Mesenchymal stem cell (in vitro differentiated cells and primary cell): ENCODE data around the gene CTSD.

ENCODE experiments used
- DNase-seq: peaks from one replicate; pipeline ENCODE4 v3.0.0-alpha.2; 2013
- H2AFZ ChIP-seq: one replicate; pipeline ENCODE4 v1.6.1; 2013; ENCODE audit warnings: low read depth, mild to moderate bottlenecking, control low read depth, inconsistent platforms, low read length, moderate library complexity
- H2AK5ac ChIP-seq: 2 replicates; pipeline ENCODE4 v1.6.1; 2013; ENCODE audit warnings: low read length, moderate library complexity, mild to moderate bottlenecking, inconsistent platforms; ENCODE audit not compliant: severe bottlenecking
- H2BK120ac ChIP-seq: one replicate; pipeline ENCODE4 v1.6.1; 2013; ENCODE audit warnings: low read depth, mild to moderate bottlenecking, inconsistent platforms, low read length, moderate library complexity
- H2BK12ac ChIP-seq, 2 experiments: one replicate each; pipeline ENCODE4 v1.6.1; 2013; ENCODE audit warnings: inconsistent platforms in 2 of 2, low read length in 2 of 2, mild to moderate bottlenecking in 2 of 2, moderate library complexity in 2 of 2, control low read depth in 1 of 2
- H2BK15ac ChIP-seq: one replicate; pipeline ENCODE4 v1.6.1; 2013; ENCODE audit warnings: mild to moderate bottlenecking, low read depth, inconsistent platforms; ENCODE audit not compliant: poor library complexity, severe bottlenecking
- H2BK5ac ChIP-seq: 2 replicates; pipeline ENCODE4 v1.6.1; 2013; ENCODE audit warnings: low read depth, mild to moderate bottlenecking, low read length, control low read depth, inconsistent platforms; ENCODE audit not compliant: poor library complexity, severe bottlenecking
- H3K14ac ChIP-seq, 2 experiments: one replicate each; pipeline ENCODE4 v1.6.1; 2013; ENCODE audit warnings: inconsistent platforms in 2 of 2, low read length in 2 of 2, control low read depth in 1 of 2, mild to moderate bottlenecking in 1 of 2, moderate library complexity in 1 of 2
- H3K18ac ChIP-seq, 2 experiments: one replicate each; pipeline ENCODE4 v1.6.1; 2013; ENCODE audit warnings: inconsistent platforms in 2 of 2, low read length in 2 of 2, control low read depth in 1 of 2, low read depth in 1 of 2, mild to moderate bottlenecking in 1 of 2
- H3K23ac ChIP-seq, 2 experiments: one replicate each; pipeline ENCODE4 v1.6.1; 2013; ENCODE audit warnings: inconsistent platforms in 2 of 2, low read length in 2 of 2, mild to moderate bottlenecking in 2 of 2, moderate library complexity in 2 of 2, control low read depth in 1 of 2
- H3K27ac ChIP-seq: 2 replicates; pipeline ENCODE4 v1.5.1; 2013; ENCODE audit warnings: mild to moderate bottlenecking, moderate library complexity, low read length, control low read depth, inconsistent platforms; ENCODE audit not compliant: poor library complexity, severe bottlenecking
- H3K27me3 ChIP-seq, 2 experiments: 2 replicates each; pipeline versions ENCODE4 v1.6.1 to v1.7.0; 2013; ENCODE audit warnings: low read length in 2 of 2, mild to moderate bottlenecking in 2 of 2, moderate library complexity in 2 of 2, control low read depth in 1 of 2, inconsistent platforms in 1 of 2; ENCODE audit not compliant: control insufficient read depth in 1 of 2, insufficient read depth in 1 of 2
- H3K36me3 ChIP-seq, 2 experiments: 2 replicates each; pipeline versions ENCODE4 v1.6.1 to v1.7.0; 2013; ENCODE audit warnings: low read length in 2 of 2, control low read depth in 1 of 2, inconsistent platforms in 1 of 2, low read depth in 1 of 2, mild to moderate bottlenecking in 1 of 2; ENCODE audit not compliant: insufficient read depth in 2 of 2, control insufficient read depth in 1 of 2
- H3K4ac ChIP-seq, 2 experiments: one replicate each; pipeline ENCODE4 v1.6.1; 2013; ENCODE audit warnings: inconsistent platforms in 2 of 2, low read length in 2 of 2, mild to moderate bottlenecking in 2 of 2, moderate library complexity in 2 of 2, control low read depth in 1 of 2, low read depth in 1 of 2
- H3K4me1 ChIP-seq: 2 replicates; pipeline ENCODE4 v1.6.1; 2013; ENCODE audit warnings: low read depth, low read length, control low read depth; ENCODE audit not compliant: control insufficient read depth, insufficient read depth
- H3K4me2 ChIP-seq: 2 replicates; pipeline ENCODE4 v1.6.1; 2013; ENCODE audit warnings: low read length, mild to moderate bottlenecking, inconsistent platforms; ENCODE audit not compliant: poor library complexity, severe bottlenecking
- H3K4me3 ChIP-seq, 2 experiments: 2 replicates each; pipeline versions ENCODE4 v1.5.1 to v1.7.0; 2013; ENCODE audit warnings: low read length in 2 of 2, mild to moderate bottlenecking in 2 of 2, control low read depth in 1 of 2, low read depth in 1 of 2; ENCODE audit not compliant: insufficient read depth in 1 of 2
- H3K79me1 ChIP-seq: replicated peaks from 2 replicates; pipeline ENCODE4 v1.6.1; 2013; ENCODE audit warnings: mild to moderate bottlenecking, control low read depth, low read length, inconsistent platforms; ENCODE audit not compliant: poor library complexity, severe bottlenecking
- H3K9ac ChIP-seq: 2 replicates; pipeline ENCODE4 v1.7.0; 2013; ENCODE audit warnings: mild to moderate bottlenecking, low read length, moderate library complexity
- H3K9me3 ChIP-seq: 2 replicates; pipeline ENCODE4 v1.7.0; 2013; ENCODE audit warnings: mild to moderate bottlenecking, low read length; ENCODE audit not compliant: control insufficient read depth
- H4K8ac ChIP-seq: one replicate; pipeline ENCODE4 v1.6.1; 2013; ENCODE audit warnings: inconsistent platforms, mild to moderate bottlenecking, low read length, moderate library complexity
- H4K91ac ChIP-seq: one replicate; pipeline ENCODE4 v1.6.1; 2013; ENCODE audit warnings: mild to moderate bottlenecking, low read length, inconsistent platforms
- WGBS: methylation state at CpG from one replicate; pipeline ENCODE4 v1.1.7; 2013; ENCODE audit warnings: mixed read lengths; 5-methylcytosine and 5-hydroxymethylcytosine counted together

Gene CTSD

GRCh38 chr11:1759851-1760220 lies 3.9 kb downstream of the CTSD start:
- 83% methylated on average over 5 of the region's 5 CpGs for WGBS
- H2BK15ac ChIP-seq: peak overlapping the region; percentile 85

DNA sequence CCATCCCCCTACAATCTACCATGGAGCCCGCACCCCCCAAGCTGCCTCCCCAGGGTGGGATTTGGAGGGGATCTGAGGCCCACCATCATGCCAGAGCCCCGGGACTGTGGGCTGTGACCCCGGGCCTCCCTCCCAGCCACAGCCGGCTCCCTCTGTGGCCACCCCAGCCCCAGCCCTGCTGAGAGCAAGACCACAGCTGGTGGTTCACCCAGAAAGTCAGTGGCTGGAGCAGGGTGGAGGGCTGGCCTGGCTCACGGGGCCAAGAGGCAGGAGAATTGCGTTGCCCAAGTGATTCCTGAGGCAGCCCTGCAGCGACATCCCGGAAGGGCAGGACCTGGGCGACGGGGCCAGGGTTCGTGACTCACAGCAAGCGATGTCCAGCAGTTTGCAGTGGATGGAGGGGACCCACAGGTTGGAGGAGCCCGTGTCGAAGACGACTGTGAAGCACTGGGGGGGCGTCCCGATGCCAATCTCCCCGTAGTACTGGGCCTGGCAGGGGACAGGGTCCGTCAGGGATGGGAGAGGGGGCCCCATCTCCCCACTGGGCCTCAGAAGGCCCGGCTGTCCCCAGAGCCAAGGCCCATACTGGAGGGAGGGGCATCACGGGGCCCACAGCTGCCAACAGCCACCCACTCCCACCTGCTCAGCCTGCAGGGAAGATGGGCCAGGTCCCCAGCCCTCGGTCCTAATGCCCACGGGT lies 4.4 kb downstream of the CTSD start:
- H3K9me3 ChIP-seq: no peaks in the 10 kb centered on the region
- DNase-seq: no peak
- peak overlapping the region; percentile 75 for H2BK120ac ChIP-seq
- peaks cover 53% of the 10 kb centered on the region for H3K79me1 ChIP-seq
- H4K8ac ChIP-seq: peak overlapping the region; percentile 48
- peak overlapping the region; percentile 82 for H3K9ac ChIP-seq
- no peak overlapping the region for H3K27ac ChIP-seq
- H3K27me3 ChIP-seq: no peaks in the 10 kb centered on the region
- 97% methylated on average over 23 of the region's 23 CpGs for WGBS
- H3K18ac ChIP-seq: peak overlapping the region; percentile 1 to 41
- no peak overlapping the region for H3K4me2 ChIP-seq
- H3K4ac ChIP-seq: peak overlapping the region; percentile 4 to 62
- peaks cover 65 to 77% of the 10 kb centered on the region in 2 experiments for H3K36me3 ChIP-seq
- H2AFZ ChIP-seq: no peak overlapping the region
- no peak overlapping the region for H2AK5ac ChIP-seq
- H3K4me1 ChIP-seq: peaks cover 68% of the 10 kb centered on the region
- peak overlapping the region; percentile 64 to 69 for H2BK12ac ChIP-seq
- H3K23ac ChIP-seq: no peak overlapping the region
- no peak overlapping the region for H3K4me3 ChIP-seq
- peak overlapping the region in 1 of 2 experiments; percentile 4 for H3K14ac ChIP-seq
- H2BK15ac ChIP-seq: peak overlapping the region; percentile 85
- H2BK5ac ChIP-seq: no peak overlapping the region
- peak overlapping the region; percentile 96 for H4K91ac ChIP-seq

More at GRCh38 chr11:1759851-1760220, 3.9 kb downstream of the CTSD start:
- peaks cover 54% of the 10 kb centered on the region for H3K79me1 ChIP-seq
- DNase-seq: no peak
- H3K27ac ChIP-seq: no peak overlapping the region
- no peak overlapping the region for H3K23ac ChIP-seq
- peak overlapping the region; percentile 75 for H2BK120ac ChIP-seq
- peak overlapping the region; percentile 15 to 62 for H3K4ac ChIP-seq
- peak overlapping the region; percentile 12 to 41 for H3K18ac ChIP-seq
- peak overlapping the region; percentile 96 for H4K91ac ChIP-seq
- H2AK5ac ChIP-seq: peak overlapping the region; percentile 41
- H2AFZ ChIP-seq: no peak overlapping the region
- no peaks in the 10 kb centered on the region for H3K9me3 ChIP-seq
- no peak overlapping the region for H3K14ac ChIP-seq
- no peak overlapping the region for H2BK5ac ChIP-seq
- no peaks in the 10 kb centered on the region for H3K27me3 ChIP-seq
- peak overlapping the region; percentile 56 to 69 for H2BK12ac ChIP-seq
- H3K9ac ChIP-seq: peak overlapping the region; percentile 82
- peaks cover 70% of the 10 kb centered on the region for H3K4me1 ChIP-seq
- peaks cover 60 to 71% of the 10 kb centered on the region in 2 experiments for H3K36me3 ChIP-seq
- H4K8ac ChIP-seq: peak overlapping the region; percentile 81
- no peak overlapping the region for H3K4me3 ChIP-seq
- H3K4me2 ChIP-seq: no peak overlapping the region

GRCh38 chr11:1758611-1759150 lies 5.0 kb downstream of the CTSD start:
- H3K4ac ChIP-seq: peak overlapping the region; percentile 27 to 62
- 96% methylated on average over 21 of the region's 21 CpGs for WGBS
- peak overlapping the region in 1 of 2 experiments; percentile 75 for H2BK12ac ChIP-seq
- DNase-seq: no peak
- no peak overlapping the region for H3K4me2 ChIP-seq
- H3K4me3 ChIP-seq: no peak overlapping the region
- no peaks in the 10 kb centered on the region for H3K9me3 ChIP-seq
- H4K91ac ChIP-seq: peak overlapping the region; percentile 96
- no peaks in the 10 kb centered on the region for H3K27me3 ChIP-seq
- no peak overlapping the region for H3K14ac ChIP-seq
- H3K23ac ChIP-seq: no peak overlapping the region
- H3K27ac ChIP-seq: no peak overlapping the region
- peaks cover 52% of the 10 kb centered on the region for H3K79me1 ChIP-seq
- H3K4me1 ChIP-seq: peaks cover 68% of the 10 kb centered on the region
- H2BK120ac ChIP-seq: peak overlapping the region; percentile 78
- H3K36me3 ChIP-seq: peaks cover 67 to 83% of the 10 kb centered on the region in 2 experiments
- H4K8ac ChIP-seq: peak overlapping the region; percentile 83
- H3K9ac ChIP-seq: no peak overlapping the region
- H2BK5ac ChIP-seq: no peak overlapping the region
- H2AK5ac ChIP-seq: no peak overlapping the region
- H3K18ac ChIP-seq: peak overlapping the region; percentile 68 to 76
- peak overlapping the region; percentile 44 for H2BK15ac ChIP-seq
- H2AFZ ChIP-seq: no peak overlapping the region

DNA sequence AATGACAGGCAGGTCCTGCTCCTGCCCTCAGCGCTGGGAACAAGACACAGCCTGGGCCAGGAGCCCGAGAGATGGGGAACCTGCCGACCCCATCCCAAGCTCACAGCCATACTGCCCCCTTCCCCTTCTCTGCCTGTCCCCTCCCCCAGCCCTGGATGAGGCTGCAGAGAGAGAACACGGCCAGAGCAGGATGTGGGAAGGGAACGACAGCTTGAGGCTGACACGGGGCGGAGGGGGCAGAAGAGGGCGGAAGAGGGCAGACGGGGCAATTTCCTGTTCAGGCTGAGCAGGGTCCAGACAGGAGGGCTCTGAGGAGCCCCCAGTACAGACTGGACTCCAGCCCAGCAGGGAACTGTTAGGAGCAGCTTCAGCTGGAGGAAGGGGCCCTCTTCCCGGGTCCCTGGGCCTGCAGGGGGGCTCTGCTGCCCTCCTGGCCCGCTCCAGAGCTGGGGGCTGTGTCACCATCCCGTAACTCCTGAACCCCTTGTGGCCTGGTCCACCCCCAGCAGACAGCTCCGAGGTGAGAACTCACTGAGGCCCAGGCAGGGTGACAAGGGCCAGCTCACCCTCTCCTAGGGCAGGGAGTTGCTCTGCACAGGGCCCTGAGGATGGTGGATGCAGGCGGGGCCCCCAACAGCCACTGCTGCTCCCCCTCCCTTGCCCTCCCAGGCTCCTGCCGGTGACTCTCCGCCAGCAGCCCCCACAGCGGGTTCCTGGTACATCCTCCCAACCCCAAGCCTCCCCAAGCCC lies 5.7 kb downstream of the CTSD start:
- no peak overlapping the region for H3K9ac ChIP-seq

More for the DNA sequence above, 5.7 kb downstream of the CTSD start:
- peak overlapping the region; percentile 83 for H4K8ac ChIP-seq
- DNase-seq: no peak
- peak overlapping the region in 1 of 2 experiments; percentile 53 for H3K14ac ChIP-seq
- peaks cover 49% of the 10 kb centered on the region for H3K79me1 ChIP-seq
- no peak overlapping the region for H2BK5ac ChIP-seq
- H3K18ac ChIP-seq: peak overlapping the region; percentile 68 to 76
- H2AK5ac ChIP-seq: no peak overlapping the region
- H3K27ac ChIP-seq: no peak overlapping the region
- H3K9me3 ChIP-seq: no peaks in the 10 kb centered on the region
- H3K27me3 ChIP-seq: no peaks in the 10 kb centered on the region
- H2BK12ac ChIP-seq: peak overlapping the region in 1 of 2 experiments; percentile 75
- no peak overlapping the region for H3K4me3 ChIP-seq
- peaks cover 72 to 89% of the 10 kb centered on the region in 2 experiments for H3K36me3 ChIP-seq
- peak overlapping the region; percentile 55 for H4K91ac ChIP-seq
- no peak overlapping the region for H2AFZ ChIP-seq
- WGBS: 41% methylated on average over 16 of the region's 17 CpGs
- H2BK120ac ChIP-seq: peak overlapping the region; percentile 67
- H3K4me1 ChIP-seq: peaks cover 67% of the 10 kb centered on the region
- H3K4me2 ChIP-seq: no peak overlapping the region
- H2BK15ac ChIP-seq: peak overlapping the region; percentile 34
- no peak overlapping the region for H3K23ac ChIP-seq
- H3K4ac ChIP-seq: peak overlapping the region; percentile 3 to 27
